Upper lobe of left lung (tissue), 6 donors: ENCODE measurements around the gene MRTFB. TPM values are rescaled to one million over a fixed set of nuclear protein-coding genes. Genes with fewer than 3 reads are reported as not detected.

Experiments
- ATAC-seq, 2 donors: fragments of 200-7000 bp; cut with Tn5 transposase; one replicate each; pipeline ENCODE4 v1.9.1; 2022; ENCODE audit warnings: mild to moderate bottlenecking in 2 of 2, moderate library complexity in 2 of 2; ENCODE audit not compliant: low FRiP score in 2 of 2
- DNase-seq, 2 donors: peaks; one replicate each; pipeline ENCODE4 v3.0.0-alpha.2; 2019 to 2020
- H3K27ac ChIP-seq, 4 donors: fragments of 200-600 bp; sonication (generic); one replicate each; pipeline ENCODE4 v1.5.1; 2016 to 2019
- H3K27me3 ChIP-seq, 4 donors: fragments of 200-600 bp; sonication (generic); one replicate each; pipeline ENCODE4 v1.5.1; 2017 to 2019
- H3K36me3 ChIP-seq, 4 donors: fragments of 200-600 bp; sonication (generic); one replicate each; pipeline ENCODE4 v1.5.1; 2016 to 2019
- H3K4me1 ChIP-seq, 4 donors: fragments of 200-600 bp; sonication (generic); one replicate each; pipeline ENCODE4 v1.5.1; 2018 to 2019
- H3K4me3 ChIP-seq, 4 donors: fragments of 200-600 bp; sonication (generic); one replicate each; pipeline ENCODE4 v1.5.1; 2017 to 2019; ENCODE audit warnings: mild to moderate bottlenecking in 2 of 4, moderate library complexity in 1 of 4
- H3K9me3 ChIP-seq, 4 donors: fragments of 200-600 bp; sonication (generic); one replicate each; pipeline ENCODE4 v1.5.1; 2018 to 2019
- CTCF ChIP-seq, 6 experiments: fragments of 450-650 bp in 4 of 6; fragments of 200-600 bp in 2 of 6; sonication (generic) in 2 of 6; IDR thresholded peaks; one replicate each; pipeline ENCODE4 v1.5.1; 2016 to 2019; ENCODE audit warnings: antibody characterized with exemption in 6 of 6
- EP300 ChIP-seq, 4 donors: sonication (generic); formaldehyde crosslinking; IDR thresholded peaks; one replicate each; pipeline ENCODE4 v1.5.1; 2017; ENCODE audit warnings: antibody characterized with exemption in 4 of 4, control low read depth in 2 of 4
- POLR2A ChIP-seq, 4 donors: fragments of 450-650 bp; IDR thresholded peaks; one replicate each; pipeline ENCODE4 v1.5.1; 2016 to 2017; ENCODE audit warnings: antibody characterized with exemption in 4 of 4, mild to moderate bottlenecking in 2 of 4
- POLR2AphosphoS5 ChIP-seq, 2 donors: sonication (generic); formaldehyde crosslinking; IDR thresholded peaks; one replicate each; pipeline ENCODE4 v1.5.1; 2017; ENCODE audit warnings: antibody characterized with exemption in 2 of 2
- WGBS, 2 donors: methylation state at CpG; one replicate each; pipeline ENCODE4 v1.1.5; 2017 to 2018; 5-methylcytosine and 5-hydroxymethylcytosine counted together
- total RNA-seq, 6 donors: library from RNA; depleted of rRNA in 4 of 6; stranded (reverse); fragments of >200 nt in 4 of 6; gene quantifications; one replicate each; pipeline versions ENCODE4 v1.1.0 to v1.2.1, GENCODE V29; 2016 to 2021
- donor health status: DM: no; HTN: no; CAD: no; lungs with moderate emphysema.
- donor health status: DM: no; HTN: yes; CAD: no; lungs with severe emphysema.

Gene MRTFB
- total RNA-seq, 6 donors from 2014 or later = 46.9 to 100 (median 66.7) TPM

DNA sequence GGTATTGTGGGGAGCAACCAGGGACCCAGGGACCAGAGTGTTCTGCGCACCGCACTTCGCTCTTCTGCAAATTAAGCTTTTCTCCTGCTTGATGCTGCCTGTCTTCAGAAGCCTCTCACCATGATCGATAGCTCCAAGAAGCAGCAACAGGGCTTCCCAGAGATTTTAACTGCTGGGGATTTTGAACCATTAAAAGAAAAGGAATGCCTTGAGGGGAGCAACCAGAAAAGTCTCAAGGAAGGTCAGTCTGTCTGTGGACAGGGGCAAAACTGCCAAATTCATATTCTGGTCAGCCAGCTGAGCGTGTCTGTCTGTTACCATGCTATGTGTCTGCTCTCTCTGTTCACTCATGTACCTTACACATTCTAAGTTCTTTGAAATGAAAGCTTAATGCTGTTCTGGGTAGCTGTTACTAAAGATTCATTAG is 115.7 kb downstream of the MRTFB start:
- Histone ChIP-seq H3K36me3 (no peaks in the 10 kb centered on the region), H3K4me3 (peak overlapping the region; percentile 14 to 46 (median 40)), H3K27me3 (no peaks in the 10 kb centered on the region), H3K9me3 (no peaks in the 10 kb centered on the region), H3K4me1 (peaks cover 10 to 33% (median 21%) of the 10 kb centered on the region in 4 donors), H3K27ac (peak overlapping the region; percentile 63 to 83 (median 72))
- TF ChIP-seq EP300 (IDR thresholded peaks at IDR 0.05) (no peak), CTCF (IDR thresholded peaks at IDR 0.05) (no peak), POLR2A (IDR thresholded peaks at IDR 0.05) (no peak), POLR2AphosphoS5 (IDR thresholded peaks at IDR 0.05) (no peak)
- peak in 1 of 2 donors; percentile 24 for ATAC-seq
- 62 to 64% methylated on average over 5 of the region's 5 CpGs for WGBS, 2 donors
- DNase-seq = no peak

DNA sequence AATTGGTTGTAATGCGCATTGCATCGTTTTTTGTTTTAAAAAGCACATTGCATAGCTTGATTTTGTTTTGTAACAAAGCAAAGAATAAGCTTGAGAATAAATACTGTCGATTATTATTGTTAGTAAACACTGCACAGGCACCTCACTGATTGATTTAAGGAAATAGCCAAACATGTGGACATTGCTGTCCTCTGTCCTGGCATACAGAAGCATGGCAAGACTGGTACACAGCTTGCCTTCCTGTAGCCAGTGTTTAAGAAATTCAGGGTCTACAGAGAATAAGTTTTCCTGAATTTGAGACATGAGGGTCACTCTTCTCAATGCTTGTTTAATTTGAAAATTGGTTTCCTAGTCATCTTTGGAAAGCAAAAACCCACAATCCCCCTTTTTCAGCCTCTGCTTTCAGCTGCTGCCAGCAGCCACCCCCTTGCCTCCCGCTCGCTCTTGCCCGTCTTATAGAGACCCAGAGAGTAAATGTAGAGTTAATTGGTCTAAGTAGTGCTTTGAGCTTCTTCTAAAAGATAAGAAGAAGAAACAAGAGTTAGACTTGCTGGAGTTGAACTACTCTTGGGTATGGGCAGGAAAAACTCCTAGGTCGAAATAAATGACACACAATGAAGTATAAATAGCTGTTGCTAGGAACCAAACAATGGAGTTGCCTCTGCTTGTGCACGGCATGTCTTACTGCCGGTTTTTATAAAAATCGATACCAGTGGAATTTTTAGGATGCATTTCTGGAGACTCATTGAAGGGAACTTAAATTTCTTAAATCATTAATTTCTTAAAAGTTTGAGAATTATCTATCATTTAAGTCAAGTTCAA is 116.6 kb downstream of the MRTFB start:
- no peaks in the 10 kb centered on the region for H3K9me3 ChIP-seq
- H3K27me3 ChIP-seq = no peaks in the 10 kb centered on the region
- TF ChIP-seq CTCF (IDR thresholded peaks at IDR 0.05) (no peak), POLR2AphosphoS5 (IDR thresholded peaks at IDR 0.05) (no peak), POLR2A (IDR thresholded peaks at IDR 0.05) (no peak), EP300 (IDR thresholded peaks at IDR 0.05) (no peak)
- H3K36me3 ChIP-seq = no peaks in the 10 kb centered on the region
- no peak for ATAC-seq
- H3K4me3 ChIP-seq = peak overlapping the region in 3 of 4 donors; percentile 35 to 46 (median 45)
- WGBS, 2 donors = 65 to 73% methylated on average over 10 of the region's 10 CpGs
- peaks cover 10 to 28% (median 18%) of the 10 kb centered on the region in 4 donors for H3K4me1 ChIP-seq
- H3K27ac ChIP-seq = peak overlapping the region in 2 of 4 donors; percentile 78 to 83
- DNase-seq = no peak

- Histone ChIP-seq H3K27ac (peak overlapping the region in 2 of 4 donors; percentile 38 to 58), H3K4me1 (peaks cover 0 to 15% (median 10%) of the 10 kb centered on the region in 4 donors), H3K9me3 (no peaks in the 10 kb centered on the region), H3K4me3 (peak overlapping the region in 1 of 4 donors; percentile 11), H3K27me3 (no peaks in the 10 kb centered on the region), H3K36me3 (no peaks in the 10 kb centered on the region)
- DNase-seq (no peak), ATAC-seq (no peak)
- no peak for TF ChIP-seq POLR2A (IDR thresholded peaks at IDR 0.05)
- no peak for TF ChIP-seq POLR2AphosphoS5 (IDR thresholded peaks at IDR 0.05)
- no peak for TF ChIP-seq CTCF (IDR thresholded peaks at IDR 0.05)
- TF ChIP-seq EP300 (IDR thresholded peaks at IDR 0.05) = no peak
- WGBS, 2 donors = 58 to 60% methylated on average over 6 of the region's 6 CpGs
These were observed 122.3 kb downstream of the MRTFB start for GRCh38 chr16:14193316-14193871.

DNA sequence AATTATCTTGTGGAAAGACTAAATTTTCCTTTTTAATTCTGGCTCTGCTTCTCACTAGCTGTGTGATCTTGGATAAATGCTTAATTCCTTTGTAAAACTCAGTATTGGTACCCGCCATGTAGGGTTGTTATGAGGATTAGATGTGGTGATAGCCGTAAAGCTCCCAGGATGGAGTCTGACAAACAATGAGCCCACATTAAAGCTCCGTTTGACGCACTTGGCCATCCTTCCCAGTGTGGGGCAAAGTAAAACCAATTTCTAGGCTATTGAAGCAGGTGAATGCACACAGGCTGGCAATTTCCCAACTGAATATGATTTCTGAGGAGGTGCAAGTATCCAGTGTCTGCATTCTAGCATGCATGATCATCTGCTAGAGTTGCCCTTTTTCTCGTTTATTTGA is 123.6 kb downstream of the MRTFB start:
- Histone ChIP-seq H3K4me3 (no peak overlapping the region), H3K9me3 (no peaks in the 10 kb centered on the region), H3K36me3 (no peaks in the 10 kb centered on the region), H3K4me1 (peaks cover 0 to 15% (median 12%) of the 10 kb centered on the region in 4 donors), H3K27me3 (no peaks in the 10 kb centered on the region), H3K27ac (no peak overlapping the region)
- DNase-seq = no peak
- 96% methylated on average over 5 of the region's 5 CpGs for WGBS, 2 donors
- no peak for ATAC-seq
- TF ChIP-seq EP300 (IDR thresholded peaks at IDR 0.05) (no peak), POLR2AphosphoS5 (IDR thresholded peaks at IDR 0.05) (no peak), CTCF (IDR thresholded peaks at IDR 0.05) (no peak), POLR2A (IDR thresholded peaks at IDR 0.05) (no peak)
